HEK293T (cell line): Measurements from ENCODE around the gene KMT2E.

ENCODE experiments used
- FOXA1 ChIP-seq: fragments of 450-650 bp; IDR thresholded peaks from 2 replicates; pipeline ENCODE4 v1.6.1; 2016; ENCODE audit warnings: mild to moderate bottlenecking
- FOXM1 ChIP-seq: fragments of 450-650 bp; IDR thresholded peaks from 2 replicates; pipeline ENCODE4 v1.6.1; 2017; ENCODE audit warnings: mild to moderate bottlenecking, borderline replicate concordance
- HDGF ChIP-seq: fragments of 450-650 bp; IDR thresholded peaks from 2 replicates; pipeline ENCODE4 v1.6.1; 2017; ENCODE audit warnings: antibody characterized with exemption, borderline replicate concordance
- LEF1 ChIP-seq: fragments of 450-650 bp; IDR thresholded peaks from 2 replicates; pipeline ENCODE4 v1.6.1; 2017; ENCODE audit warnings: mild to moderate bottlenecking, borderline replicate concordance
- SP1 ChIP-seq: fragments of 450-650 bp; IDR thresholded peaks from 2 replicates; pipeline ENCODE4 v1.6.1; 2017
- TARDBP ChIP-seq: fragments of 450-650 bp; IDR thresholded peaks from 2 replicates; pipeline ENCODE4 v1.6.1; 2016

DNA sequence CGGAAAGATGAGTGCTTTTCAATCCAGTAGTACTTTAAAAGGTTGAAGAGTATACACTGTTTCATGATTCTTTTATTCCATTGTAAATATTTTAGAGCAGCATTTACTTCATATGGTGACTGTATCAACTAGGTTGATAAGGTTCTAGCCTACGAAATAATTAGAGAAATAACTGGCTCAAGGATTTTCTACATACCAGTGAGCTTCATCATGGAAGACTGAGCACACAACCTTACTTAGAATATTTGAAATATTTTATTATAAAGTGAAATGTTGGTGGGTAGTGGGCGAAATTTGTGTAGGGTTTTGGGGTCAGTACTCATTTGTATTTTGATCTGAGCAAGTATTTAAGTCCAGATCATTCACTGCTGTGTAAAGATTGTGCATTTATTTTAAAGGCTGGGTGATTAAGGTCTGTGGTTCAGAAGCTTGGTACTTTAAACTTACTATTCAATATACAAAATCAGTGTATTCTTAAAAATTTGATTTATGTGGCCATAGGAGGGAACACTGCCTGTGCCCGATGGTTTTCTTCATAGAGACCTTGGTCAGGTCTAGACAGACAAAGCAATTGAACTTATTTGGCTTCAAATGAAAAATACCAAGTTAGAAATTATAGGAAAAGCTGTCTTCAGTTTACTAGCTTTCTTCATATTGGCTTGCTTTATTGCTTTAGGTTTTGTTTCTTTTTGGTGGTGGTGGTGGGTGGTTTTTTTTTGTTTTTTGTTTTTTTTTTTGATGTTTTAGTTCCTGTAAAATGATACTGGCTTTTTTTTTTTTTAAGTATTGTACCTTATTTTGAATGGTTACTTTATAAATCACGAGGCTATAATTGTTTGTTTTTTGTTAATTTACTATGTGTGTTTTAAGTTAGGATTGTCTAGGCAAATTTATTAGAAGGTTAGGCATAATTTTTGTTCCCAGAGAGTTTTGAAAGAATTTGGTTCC, 3.0 kb downstream of the KMT2E start:
- TF ChIP-seq HDGF, result no peak
- TF ChIP-seq FOXM1, result no peak
- TF ChIP-seq FOXA1, result no peak
- no peak for TF ChIP-seq LEF1
- no peak for TF ChIP-seq TARDBP
- TF ChIP-seq SP1, result no peak
